HCEC 1CT (cell line): ENCODE measurements around the gene PELI1.
"Not testable (repeated sequence)": the region's sequence is repeated elsewhere in the genome, so short reads cannot be mapped to it uniquely, and the experiment has no call there.

Experiments
- DNase-seq: peaks from one replicate; pipeline ENCODE4 v3.0.0-alpha.2; 2017

PELI1 gene

GRCh38 chr2:64120928-64121327 lies 23.3 kb downstream of the PELI1 start:
- DNase-seq: peak; percentile 72

GRCh38 chr2:64120008-64120407 lies 24.2 kb downstream of the PELI1 start:
- DNase-seq: no peak

- DNase-seq: no peak
Observed at GRCh38 chr2:64119369-64119768, 24.9 kb downstream of the PELI1 start.

GRCh38 chr2:64115808-64116598 lies 28.2 kb downstream of the PELI1 start:
- DNase-seq: peak; percentile 26

- no peak for DNase-seq
Observed at GRCh38 chr2:64114912-64115277, 29.3 kb downstream of the PELI1 start.

- DNase-seq: peak; percentile 81
Observed at GRCh38 chr2:64114063-64114911, 29.9 kb downstream of the PELI1 start.

GRCh38 chr2:64112016-64112415 lies 32.2 kb downstream of the PELI1 start:
- DNase-seq: no peak

- no peak for DNase-seq
Observed at GRCh38 chr2:64111426-64111825, 32.8 kb downstream of the PELI1 start.

- DNase-seq: no peak
Observed at GRCh38 chr2:64108666-64109241, 35.5 kb downstream of the PELI1 start.

GRCh38 chr2:64106481-64106880 lies 37.7 kb downstream of the PELI1 start:
- no peak for DNase-seq

- DNase-seq: no peak
Observed at GRCh38 chr2:64105670-64106461, 38.4 kb downstream of the PELI1 start.

- no peak for DNase-seq
Observed at GRCh38 chr2:64104933-64105332, 39.3 kb downstream of the PELI1 start.

GRCh38 chr2:64102736-64103135 lies 41.5 kb downstream of the PELI1 start:
- DNase-seq: not testable (repeated sequence)

GRCh38 chr2:64101141-64101591 lies 43.1 kb downstream of the PELI1 start:
- no peak for DNase-seq

GRCh38 chr2:64100584-64100983 lies 43.6 kb downstream of the PELI1 start:
- not testable (repeated sequence) for DNase-seq

- no peak for DNase-seq
Observed at GRCh38 chr2:64094663-64095382, 49.4 kb downstream of the PELI1 start.

- DNase-seq: no peak
Observed at GRCh38 chr2:64093341-64093740, 50.9 kb downstream of the PELI1 start.

GRCh38 chr2:64092502-64092901 lies 51.7 kb downstream of the PELI1 start:
- no peak for DNase-seq

GRCh38 chr2:64090264-64090663 lies 54.0 kb downstream of the PELI1 start:
- no peak for DNase-seq

- DNase-seq: no peak
Observed at GRCh38 chr2:64086347-64087082, 57.7 kb downstream of the PELI1 start.

- no peak for DNase-seq
Observed at GRCh38 chr2:64085936-64086335, 58.3 kb downstream of the PELI1 start.
